Measurements from ENCODE around the gene TATDN3.
"Not testable (repeated sequence)": the region's sequence is repeated elsewhere in the genome, so short reads cannot be mapped to it uniquely, and the experiment has no call there.

Gene TATDN3

GRCh38 chr1:212762234-212762633 lies 29.5 kb upstream of the TATDN3 start:
- H4K8ac ChIP-seq (ENCODE audit: low read depth, low read length): no peak overlapping the region
- H2BK120ac ChIP-seq (ENCODE audit: insufficient read depth, low read length, poor library complexity): no peak overlapping the region
- H3K9me3 ChIP-seq (ENCODE audit: insufficient read depth, low read depth, low read length): no peaks in the 10 kb centered on the region
- no peak overlapping the region for H3K27ac ChIP-seq (ENCODE audit: low read depth, low read length)
- no peaks in the 10 kb centered on the region for H3K79me1 ChIP-seq (ENCODE audit: low read length)
- H4K91ac ChIP-seq (ENCODE audit: low read depth, low read length): no peak overlapping the region
- no CpG with 5 or more reads among the region's 4 CpGs for WGBS (ENCODE audit: extremely low coverage, insufficient coverage, insufficient read length)
- H3K4me3 ChIP-seq (ENCODE audit: low read depth, low read length): no peak overlapping the region
- no peak for DNase-seq
- H4K12ac ChIP-seq (ENCODE audit: low read depth, low read length): no peak overlapping the region
- H2AFZ ChIP-seq (ENCODE audit: insufficient read depth, low read length, poor library complexity): no peak overlapping the region
- no peak overlapping the region for H3K4ac ChIP-seq (ENCODE audit: low read depth, low read length)
- H2BK12ac ChIP-seq (ENCODE audit: low read length): no peak overlapping the region
- H3K18ac ChIP-seq (ENCODE audit: low read length): no peak overlapping the region
- no peaks in the 10 kb centered on the region for H3K79me2 ChIP-seq (ENCODE audit: control insufficient read depth, insufficient read depth, low read length, poor library complexity)
- no peak overlapping the region for H3K4me2 ChIP-seq (ENCODE audit: low read length)
- no peak overlapping the region for H3K23ac ChIP-seq (ENCODE audit: low read length)
- H2AK5ac ChIP-seq (ENCODE audit: low read length): no peak overlapping the region
- H3K36me3 ChIP-seq (ENCODE audit: control insufficient read depth in 1 of 2, insufficient read depth in 2 of 2, low read length in 2 of 2): peaks cover 3% of the 10 kb centered on the region in 2 experiments
- H3K9ac ChIP-seq (ENCODE audit: low read length): no peak overlapping the region
- no peaks in the 10 kb centered on the region for H3K4me1 ChIP-seq (ENCODE audit: control insufficient read depth in 1 of 2, insufficient read depth in 2 of 2, low read length in 2 of 2)
- no peaks in the 10 kb centered on the region for H3K27me3 ChIP-seq (ENCODE audit: insufficient read depth, low read length)
- no peak overlapping the region for H3K14ac ChIP-seq (ENCODE audit: low read length)
- H2BK5ac ChIP-seq (ENCODE audit: low read depth, low read length, poor library complexity): no peak overlapping the region

GRCh38 chr1:212762839-212763238 lies 28.9 kb upstream of the TATDN3 start:
- Histone ChIP-seq H3K9me3 (ENCODE audit: insufficient read depth, low read depth, low read length) (no peaks in the 10 kb centered on the region), H3K79me2 (ENCODE audit: control insufficient read depth, insufficient read depth, low read length, poor library complexity) (no peaks in the 10 kb centered on the region), H3K4me2 (ENCODE audit: low read length) (no peak overlapping the region), H3K14ac (ENCODE audit: low read length) (no peak overlapping the region), H4K8ac (ENCODE audit: low read depth, low read length) (no peak overlapping the region), H3K23ac (ENCODE audit: low read length) (no peak overlapping the region), H2AFZ (ENCODE audit: insufficient read depth, low read length, poor library complexity) (no peak overlapping the region), H3K27ac (ENCODE audit: low read depth, low read length) (no peak overlapping the region), H3K4me3 (ENCODE audit: low read depth, low read length) (no peak overlapping the region), H3K4me1 (ENCODE audit: control insufficient read depth in 1 of 2, insufficient read depth in 2 of 2, low read length in 2 of 2) (no peaks in the 10 kb centered on the region), H3K36me3 (ENCODE audit: control insufficient read depth in 1 of 2, insufficient read depth in 2 of 2, low read length in 2 of 2) (peaks cover 2 to 3% of the 10 kb centered on the region in 2 experiments), H3K79me1 (ENCODE audit: low read length) (no peaks in the 10 kb centered on the region), H2AK5ac (ENCODE audit: low read length) (no peak overlapping the region), H3K27me3 (ENCODE audit: insufficient read depth, low read length) (no peaks in the 10 kb centered on the region), H4K91ac (ENCODE audit: low read depth, low read length) (no peak overlapping the region), H2BK5ac (ENCODE audit: low read depth, low read length, poor library complexity) (no peak overlapping the region), H3K18ac (ENCODE audit: low read length) (no peak overlapping the region), H4K12ac (ENCODE audit: low read depth, low read length) (no peak overlapping the region), H3K9ac (ENCODE audit: low read length) (no peak overlapping the region), H3K4ac (ENCODE audit: low read depth, low read length) (no peak overlapping the region), H2BK12ac (ENCODE audit: low read length) (no peak overlapping the region), H2BK120ac (ENCODE audit: insufficient read depth, low read length, poor library complexity) (no peak overlapping the region)
- no peak for DNase-seq
- no CpG with 5 or more reads among the region's 9 CpGs for WGBS (ENCODE audit: extremely low coverage, insufficient coverage, insufficient read length)

GRCh38 chr1:212764718-212765281 lies 26.9 kb upstream of the TATDN3 start:
- H4K91ac ChIP-seq (ENCODE audit: low read depth, low read length); H2BK120ac ChIP-seq (ENCODE audit: insufficient read depth, low read length, poor library complexity); H2AK5ac ChIP-seq (ENCODE audit: low read length); H2AFZ ChIP-seq (ENCODE audit: insufficient read depth, low read length, poor library complexity); H3K4me3 ChIP-seq (ENCODE audit: low read depth, low read length); H3K9ac ChIP-seq (ENCODE audit: low read length); H3K27me3 ChIP-seq (ENCODE audit: insufficient read depth, low read length); H3K9me3 ChIP-seq (ENCODE audit: insufficient read depth, low read depth, low read length); H3K14ac ChIP-seq (ENCODE audit: low read length); H3K4ac ChIP-seq (ENCODE audit: low read depth, low read length); H4K12ac ChIP-seq (ENCODE audit: low read depth, low read length); H3K36me3 ChIP-seq (ENCODE audit: control insufficient read depth in 1 of 2, insufficient read depth in 2 of 2, low read length in 2 of 2); H3K4me1 ChIP-seq (ENCODE audit: control insufficient read depth in 1 of 2, insufficient read depth in 2 of 2, low read length in 2 of 2); H3K23ac ChIP-seq (ENCODE audit: low read length); H3K27ac ChIP-seq (ENCODE audit: low read depth, low read length); H3K4me2 ChIP-seq (ENCODE audit: low read length); H3K18ac ChIP-seq (ENCODE audit: low read length); H2BK12ac ChIP-seq (ENCODE audit: low read length); DNase-seq; H3K79me2 ChIP-seq (ENCODE audit: control insufficient read depth, insufficient read depth, low read length, poor library complexity); H3K79me1 ChIP-seq (ENCODE audit: low read length); H2BK5ac ChIP-seq (ENCODE audit: low read depth, low read length, poor library complexity); H4K8ac ChIP-seq (ENCODE audit: low read depth, low read length): not testable (repeated sequence)
- no CpG with 5 or more reads among the region's 1 CpG for WGBS (ENCODE audit: extremely low coverage, insufficient coverage, insufficient read length)

- H3K4me3 ChIP-seq (ENCODE audit: low read depth, low read length); H3K27me3 ChIP-seq (ENCODE audit: insufficient read depth, low read length); DNase-seq; H4K91ac ChIP-seq (ENCODE audit: low read depth, low read length); H3K14ac ChIP-seq (ENCODE audit: low read length); H2BK120ac ChIP-seq (ENCODE audit: insufficient read depth, low read length, poor library complexity); H3K79me1 ChIP-seq (ENCODE audit: low read length); H3K18ac ChIP-seq (ENCODE audit: low read length); H3K23ac ChIP-seq (ENCODE audit: low read length); H4K12ac ChIP-seq (ENCODE audit: low read depth, low read length); H3K27ac ChIP-seq (ENCODE audit: low read depth, low read length); H2AFZ ChIP-seq (ENCODE audit: insufficient read depth, low read length, poor library complexity); H3K4ac ChIP-seq (ENCODE audit: low read depth, low read length); H3K79me2 ChIP-seq (ENCODE audit: control insufficient read depth, insufficient read depth, low read length, poor library complexity); H3K36me3 ChIP-seq (ENCODE audit: control insufficient read depth in 1 of 2, insufficient read depth in 2 of 2, low read length in 2 of 2); H3K9me3 ChIP-seq (ENCODE audit: insufficient read depth, low read depth, low read length); H2BK12ac ChIP-seq (ENCODE audit: low read length); H3K9ac ChIP-seq (ENCODE audit: low read length); H2BK5ac ChIP-seq (ENCODE audit: low read depth, low read length, poor library complexity); H3K4me1 ChIP-seq (ENCODE audit: control insufficient read depth in 1 of 2, insufficient read depth in 2 of 2, low read length in 2 of 2); H4K8ac ChIP-seq (ENCODE audit: low read depth, low read length); H3K4me2 ChIP-seq (ENCODE audit: low read length); H2AK5ac ChIP-seq (ENCODE audit: low read length): not testable (repeated sequence)
- no CpG with 5 or more reads among the region's 2 CpGs for WGBS (ENCODE audit: extremely low coverage, insufficient coverage, insufficient read length)
Observed at GRCh38 chr1:212766825-212767224, 24.9 kb upstream of the TATDN3 start.
